Heart left ventricle (tissue), 16 donors: ENCODE results near the gene LRMDA. TPM values are rescaled to one million over a fixed set of nuclear protein-coding genes. Genes with fewer than 3 reads are reported as not detected.

Source experiments
- ATAC-seq, 4 donors: fragments of 200-7000 bp; cut with Tn5 transposase; one replicate each; pipeline ENCODE4 v1.9.1; 2020 to 2022; ENCODE audit warnings: moderate library complexity in 4 of 4, mild to moderate bottlenecking in 3 of 4, moderate number of reproducible peaks in 1 of 4
- DNase-seq, 5 donors: peaks; one replicate each; pipeline ENCODE4 v3.0.0-alpha.2; 2020
- H3K27ac ChIP-seq, 12 donors: fragments of 200-600 bp; sonication (generic) in 4 of 12; one replicate each; pipeline versions ENCODE4 v1.5.0 to v1.8.0; 2016 to 2022; ENCODE audit warnings: mild to moderate bottlenecking in 2 of 12
- H3K27me3 ChIP-seq, 9 donors: fragments of 200-600 bp; sonication (generic) in 2 of 9; one replicate each; pipeline versions ENCODE4 v1.5.1 to v1.8.0; 2016 to 2022; ENCODE audit warnings: mild to moderate bottlenecking in 3 of 9
- H3K36me3 ChIP-seq, 9 donors: fragments of 200-600 bp; sonication (generic) in 2 of 9; one replicate each; pipeline versions ENCODE4 v1.5.0 to v1.8.0; 2018 to 2022; ENCODE audit warnings: mild to moderate bottlenecking in 2 of 9
- H3K4me1 ChIP-seq, 12 donors: fragments of 200-600 bp; sonication (generic) in 4 of 12; one replicate each; pipeline versions ENCODE4 v1.5.0 to v1.8.0; 2016 to 2022; ENCODE audit warnings: mild to moderate bottlenecking in 3 of 12
- H3K4me3 ChIP-seq, 12 donors: fragments of 200-600 bp; sonication (generic) in 4 of 12; one replicate each; pipeline versions ENCODE4 v1.5.0 to v1.8.0; 2017 to 2022; ENCODE audit warnings: mild to moderate bottlenecking in 9 of 12, moderate library complexity in 4 of 12
- H3K9me3 ChIP-seq, 12 donors: fragments of 200-600 bp; sonication (generic) in 4 of 12; one replicate each; pipeline versions ENCODE4 v1.5.0 to v1.8.0; 2016 to 2022; ENCODE audit warnings: mild to moderate bottlenecking in 1 of 12
- POLR2A ChIP-seq, 2 donors: fragments of 450-650 bp; IDR thresholded peaks; one replicate each; pipeline ENCODE4 v1.6.1; 2017; ENCODE audit warnings: antibody characterized with exemption in 2 of 2, mild to moderate bottlenecking in 2 of 2, moderate library complexity in 2 of 2
- WGBS, 4 donors: extraction: QIAGEN DNeasy Blood & Tissue Kit in 2 of 4; methylation state at CpG; one replicate each; pipeline versions ENCODE4 v1.1.5 to v1.1.7; 2013 to 2018; 5-methylcytosine and 5-hydroxymethylcytosine counted together
- intact Hi-C, 10 donors: fragments of 100-400 bp; cut with DNase I; formaldehyde crosslinking; loops; one replicate each; pipeline versions ENCODE4 v1.11.1 to v1.14.2; 2022
- polyA plus RNA-seq, 2 donors: library from polyadenylated mRNA; stranded (reverse); fragments of 200-250 nt; gene quantifications; one replicate each; pipeline ENCODE4 v1.2.3, GENCODE V29; 2013
- total RNA-seq, 9 donors: library from RNA; depleted of rRNA in 2 of 9; stranded (reverse); fragments of >200 nt in 2 of 9; fragmentation: NEBNext Ultra II Directional in 3 of 9; extraction: Animal tissue kit (Norgen Biotek cat#: 25700) in 3 of 9; gene quantifications; one replicate each; pipeline versions ENCODE4 v1.1.0 to v1.2.4, GENCODE V29; 2016 to 2023
- TF ChIP-seq, protein P1 (sequence below), 12 donors: fragments of 200-600 bp; sonication (generic) in 4 of 12; IDR thresholded peaks; one replicate each; pipeline versions ENCODE4 v1.5.0 to v1.8.0; 2018 to 2022; ENCODE audit warnings: antibody characterized with exemption in 12 of 12, mild to moderate bottlenecking in 5 of 12
- donor health status: ischemic (EF 13 %, LVEDD 7.1; RV severe dilation, severe dysfunction).
- donor health status: healthy with polysubstance abuse.
- donor health status: DM: no; HTN: yes; CAD: no.
- donor health status: DM: no; HTN: no; CAD: no.
- donor health status: ischemic (EF 25% LVEDD 6.9; RV normal size, moderate dysfunction).
- donor health status: ischemic (EF 25% LVEDD 5.7; RV mildly dilated, moderate dysfunction).
- donor health status: healthy.
- donor health status: DM: yes; HTN: yes; CAD: no.
- donor health status: ischemic (EF 35%, LVEDD 5.7; RV mildly dilated, moderate dysfunction).
- donor health status: nonischemic (EF 11% LVEDD 7.7; RV severe dilation, severe dysfunction).
- donor health status: DM: yes; HTN: yes; CAD: no.
- donor health status: PGD.
- donor health status: ischemic (EF 29% LVEDD 5.4; RV normal size, mild dysfunction).
- donor health status: nonischemic (EF 23%, LVEDD 6.1; RV moderate dilation, normal function).

Gene LRMDA
- total and polyA plus RNA-seq, 11 donors, result 2.4 to 34.4 (median 14.9) TPM

DNA sequence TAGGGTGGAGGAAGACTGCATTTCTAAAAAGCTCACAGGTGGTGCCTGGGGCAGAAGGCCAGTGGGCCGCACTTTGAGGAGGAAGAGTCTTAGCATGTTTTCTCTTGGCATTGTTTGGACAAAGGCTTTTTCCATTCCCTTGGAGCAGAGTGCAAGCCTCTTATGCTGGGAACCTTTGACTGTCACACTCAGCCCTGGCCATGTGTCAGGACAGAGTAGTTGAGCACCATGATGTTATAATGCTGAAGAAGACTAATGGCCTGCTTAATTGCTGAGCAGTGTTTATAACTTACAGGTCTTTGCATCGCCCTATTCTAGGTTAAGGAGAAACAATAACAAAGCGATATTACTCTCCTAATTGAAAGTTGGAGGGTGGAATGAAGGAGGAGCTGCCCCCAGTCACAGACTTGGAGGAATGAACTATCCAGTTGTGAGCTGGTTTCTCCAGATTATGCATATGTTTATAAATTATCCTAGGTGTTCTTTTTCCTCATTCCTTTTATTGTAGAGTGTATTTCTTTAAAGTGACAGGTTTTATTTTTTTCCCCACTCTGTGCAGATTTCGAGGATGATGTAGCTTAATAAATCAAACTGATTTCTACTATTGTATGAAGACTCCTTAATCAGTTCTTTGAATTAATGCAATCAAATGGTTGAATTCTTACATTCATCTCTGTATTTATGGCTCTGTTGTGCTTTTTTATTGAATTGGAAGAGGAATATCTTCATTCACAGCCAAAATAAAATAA lies 767.0 kb downstream of the LRMDA start:
- intact Hi-C loops, result no loop called here
- Histone ChIP-seq H3K27me3 (no peaks in the 10 kb centered on the region), H3K36me3 (no peaks in the 10 kb centered on the region), H3K4me3 (no peak overlapping the region), H3K9me3 (no peaks in the 10 kb centered on the region), H3K4me1 (peaks cover 0 to 10% (median 0%) of the 10 kb centered on the region in 12 donors), H3K27ac (no peak overlapping the region)
- DNase-seq (no peak), ATAC-seq (no peak)
- TF ChIP-seq, protein P1, sequence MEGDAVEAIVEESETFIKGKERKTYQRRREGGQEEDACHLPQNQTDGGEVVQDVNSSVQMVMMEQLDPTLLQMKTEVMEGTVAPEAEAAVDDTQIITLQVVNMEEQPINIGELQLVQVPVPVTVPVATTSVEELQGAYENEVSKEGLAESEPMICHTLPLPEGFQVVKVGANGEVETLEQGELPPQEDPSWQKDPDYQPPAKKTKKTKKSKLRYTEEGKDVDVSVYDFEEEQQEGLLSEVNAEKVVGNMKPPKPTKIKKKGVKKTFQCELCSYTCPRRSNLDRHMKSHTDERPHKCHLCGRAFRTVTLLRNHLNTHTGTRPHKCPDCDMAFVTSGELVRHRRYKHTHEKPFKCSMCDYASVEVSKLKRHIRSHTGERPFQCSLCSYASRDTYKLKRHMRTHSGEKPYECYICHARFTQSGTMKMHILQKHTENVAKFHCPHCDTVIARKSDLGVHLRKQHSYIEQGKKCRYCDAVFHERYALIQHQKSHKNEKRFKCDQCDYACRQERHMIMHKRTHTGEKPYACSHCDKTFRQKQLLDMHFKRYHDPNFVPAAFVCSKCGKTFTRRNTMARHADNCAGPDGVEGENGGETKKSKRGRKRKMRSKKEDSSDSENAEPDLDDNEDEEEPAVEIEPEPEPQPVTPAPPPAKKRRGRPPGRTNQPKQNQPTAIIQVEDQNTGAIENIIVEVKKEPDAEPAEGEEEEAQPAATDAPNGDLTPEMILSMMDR (IDR thresholded peaks at IDR 0.05), result no peak
- TF ChIP-seq POLR2A (IDR thresholded peaks at IDR 0.05), result no peak
- 91 to 99% (median 98%) methylated on average over 4 of the region's 4 CpGs for WGBS, 4 donors

DNA sequence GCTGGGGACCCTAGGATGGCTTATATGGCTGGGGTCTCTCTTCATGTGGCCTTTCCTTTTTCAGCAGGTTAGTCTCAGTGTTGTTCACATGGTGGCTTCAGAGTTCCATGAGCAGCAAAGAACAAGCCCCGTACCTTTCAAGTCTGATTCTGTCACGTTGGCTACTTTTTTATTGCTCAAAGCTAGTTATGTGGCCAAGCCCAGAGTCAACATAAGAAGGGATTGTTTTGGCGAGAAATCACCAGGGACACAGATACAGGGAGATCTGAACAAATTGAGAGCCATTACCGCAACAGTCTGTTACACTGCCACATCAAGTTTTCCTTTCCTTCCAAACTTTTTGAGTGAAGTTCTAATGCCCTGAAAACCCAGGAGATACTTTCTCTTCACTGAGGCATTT lies 770.5 kb downstream of the LRMDA start:
- no peaks in the 10 kb centered on the region for H3K27me3 ChIP-seq
- no peak overlapping the region for H3K4me3 ChIP-seq
- no peak for ATAC-seq
- intact Hi-C loops, result no loop called here
- 89 to 95% (median 90%) methylated on average over 4 of the region's 4 CpGs for WGBS, 4 donors
- H3K27ac ChIP-seq, result no peak overlapping the region
- no peaks in the 10 kb centered on the region for H3K9me3 ChIP-seq
- H3K36me3 ChIP-seq, result no peaks in the 10 kb centered on the region
- TF ChIP-seq, protein P1 (IDR thresholded peaks at IDR 0.05), result no peak
- TF ChIP-seq POLR2A (IDR thresholded peaks at IDR 0.05), result no peak
- no peak for DNase-seq
- H3K4me1 ChIP-seq, result no peaks in the 10 kb centered on the region

DNA sequence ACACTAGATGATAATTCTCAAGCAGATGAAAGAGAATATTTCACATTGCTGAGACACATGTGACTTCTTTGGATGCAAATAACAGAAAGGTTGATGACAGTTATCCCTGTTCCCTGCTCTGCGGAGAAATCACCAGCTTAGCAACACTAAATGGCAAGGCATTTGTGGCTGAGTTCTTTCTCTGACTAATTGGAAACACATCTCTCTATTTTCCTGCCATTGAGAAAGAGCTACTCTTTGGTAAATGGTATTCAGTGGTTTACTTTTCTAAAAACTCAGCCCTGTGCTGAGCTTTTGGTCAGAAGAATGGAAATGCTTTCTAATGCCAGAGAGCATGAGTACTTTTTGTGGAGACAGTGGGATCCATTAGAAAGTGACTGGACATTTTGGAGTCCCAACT lies 771.4 kb downstream of the LRMDA start:
- no peak for DNase-seq
- H3K4me1 ChIP-seq, result no peaks in the 10 kb centered on the region
- H3K27ac ChIP-seq, result no peak overlapping the region
- H3K27me3 ChIP-seq, result no peaks in the 10 kb centered on the region
- no peaks in the 10 kb centered on the region for H3K9me3 ChIP-seq
- ATAC-seq, result no peak
- H3K4me3 ChIP-seq, result no peak overlapping the region
- TF ChIP-seq, protein P1 (IDR thresholded peaks at IDR 0.05), result no peak
- no peak for TF ChIP-seq POLR2A (IDR thresholded peaks at IDR 0.05)
- intact Hi-C loops, result no loop called here
- H3K36me3 ChIP-seq, result no peaks in the 10 kb centered on the region
- WGBS, 4 donors, result 74 to 92% (median 78%) methylated on average over 1 of the region's 1 CpG

DNA sequence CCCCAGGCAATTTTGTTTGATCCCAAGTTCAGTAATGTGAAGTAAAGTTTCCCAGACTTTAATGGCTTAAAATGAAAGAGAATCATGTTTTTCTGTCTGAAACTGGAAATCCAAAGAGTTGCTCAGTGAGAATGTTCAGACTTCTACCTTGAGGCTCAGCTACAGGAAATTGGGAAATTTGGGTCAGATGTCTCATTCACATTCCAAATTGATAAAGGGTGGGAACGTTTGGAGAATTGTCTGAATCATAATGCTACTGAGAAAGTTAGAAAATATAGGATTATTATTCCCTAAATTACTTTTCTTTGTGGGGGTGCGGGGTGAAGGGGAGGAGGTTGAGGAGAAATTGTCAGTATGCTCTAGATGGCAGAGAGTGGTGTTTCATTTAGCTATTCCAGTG lies 773.9 kb downstream of the LRMDA start:
- ATAC-seq (no peak), DNase-seq (no peak)
- Histone ChIP-seq H3K4me1 (no peaks in the 10 kb centered on the region), H3K4me3 (no peak overlapping the region), H3K9me3 (no peaks in the 10 kb centered on the region), H3K27ac (no peak overlapping the region), H3K27me3 (no peaks in the 10 kb centered on the region), H3K36me3 (no peaks in the 10 kb centered on the region)
- 33 to 83% (median 65%) methylated on average over 2 of the region's 2 CpGs for WGBS, 4 donors
- intact Hi-C loops, result no loop called here
- TF ChIP-seq POLR2A (IDR thresholded peaks at IDR 0.05), result no peak
- TF ChIP-seq, protein P1 (IDR thresholded peaks at IDR 0.05), result no peak
